GM19193 (cell line): ENCODE results near the gene MED28.
A peak's percentile ranks its signal among the peaks of the same experiment; 100 is the strongest.

Experiments used
- POLR2A ChIP-seq: IDR thresholded peaks from 4 replicates; pipeline ENCODE4 v1.6.1; 2011; ENCODE audit not compliant: insufficient read depth, insufficient read length; ENCODE audit errors: extremely low read depth

MED28 gene, protein sequence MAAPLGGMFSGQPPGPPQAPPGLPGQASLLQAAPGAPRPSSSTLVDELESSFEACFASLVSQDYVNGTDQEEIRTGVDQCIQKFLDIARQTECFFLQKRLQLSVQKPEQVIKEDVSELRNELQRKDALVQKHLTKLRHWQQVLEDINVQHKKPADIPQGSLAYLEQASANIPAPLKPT

DNA sequence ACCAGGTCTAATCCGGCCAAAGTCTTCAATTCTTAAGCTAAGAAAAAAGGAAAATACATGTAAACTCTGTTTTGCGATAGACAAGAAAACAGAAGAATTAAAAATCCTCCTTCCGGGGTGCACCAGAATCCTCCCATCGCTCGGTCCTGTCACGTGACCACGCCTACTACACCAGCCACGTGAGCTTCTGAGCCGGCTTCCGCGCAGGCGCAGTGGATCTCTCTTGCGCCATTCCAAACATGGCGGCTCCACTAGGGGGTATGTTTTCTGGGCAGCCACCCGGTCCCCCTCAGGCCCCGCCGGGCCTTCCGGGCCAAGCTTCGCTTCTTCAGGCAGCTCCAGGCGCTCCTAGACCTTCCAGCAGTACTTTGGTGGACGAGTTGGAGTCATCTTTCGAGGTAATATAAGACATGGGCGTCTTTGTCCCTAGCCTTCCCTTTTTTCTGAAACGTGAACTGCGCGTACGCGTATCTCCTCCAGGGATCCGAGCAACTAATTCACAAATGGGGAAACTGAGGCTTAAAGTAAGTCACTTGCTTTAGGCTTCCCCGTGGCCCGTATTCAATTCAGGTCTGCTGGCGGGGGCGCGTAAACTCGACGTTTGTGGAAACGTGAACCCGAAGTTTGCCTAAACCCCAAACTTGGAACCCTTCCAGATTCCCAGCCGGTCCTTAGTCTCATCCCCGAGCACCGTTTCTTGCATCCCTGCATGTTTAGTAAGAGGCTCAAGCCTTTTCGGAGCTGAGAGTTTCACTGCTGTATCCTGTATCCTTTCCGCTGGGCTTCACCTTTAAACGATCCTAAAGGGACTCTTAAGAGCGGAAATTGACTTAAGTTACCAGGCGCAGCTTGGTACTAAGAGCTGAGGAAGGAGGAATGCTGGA, at the start of gene MED28:
Gene MED28, plus strand, starts transcription at position 226 of the 884 bp plus-strand sequence. Its CDS starts 14 bp downstream, at position 240.
- TF ChIP-seq POLR2A: peak; percentile 94

DNA sequence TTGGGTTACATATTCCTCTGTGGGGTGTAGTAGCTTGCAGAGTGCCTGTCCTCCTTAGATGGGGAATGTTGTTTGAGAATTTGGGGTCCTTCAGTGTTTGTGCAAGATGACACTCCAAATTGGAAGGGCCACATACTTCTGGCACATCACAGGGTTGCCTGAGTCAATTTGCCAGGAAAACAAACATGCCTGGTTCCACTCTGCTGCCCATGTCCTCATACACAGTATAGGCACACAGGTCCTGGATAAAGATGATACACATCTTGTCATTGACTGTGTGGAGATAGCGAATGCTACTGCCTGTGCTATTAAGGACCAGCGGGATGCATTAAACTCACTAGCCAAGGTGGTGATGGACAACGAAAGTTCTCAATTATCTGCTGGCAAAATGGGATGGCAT, 48.6 kb upstream of the MED28 start:
- TF ChIP-seq POLR2A: no peak

DNA sequence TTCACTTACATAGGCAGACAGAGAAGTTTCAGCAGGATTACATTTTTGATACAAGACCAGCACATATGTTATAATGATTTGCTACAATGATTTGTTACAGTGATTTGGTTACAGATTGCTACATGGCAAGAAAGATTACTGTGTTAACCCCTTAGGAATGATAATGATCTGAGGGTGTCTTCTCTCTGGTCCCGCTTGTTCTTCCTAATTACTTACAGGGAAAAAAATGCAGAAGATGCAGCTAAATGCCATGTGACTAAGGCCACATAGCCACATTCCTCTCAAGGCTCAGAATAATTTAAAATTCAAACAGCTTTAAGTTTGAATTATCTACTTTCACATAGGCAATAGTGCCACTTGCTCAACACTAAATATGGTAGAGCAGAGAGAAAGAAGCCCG, 47.2 kb upstream of the MED28 start:
- TF ChIP-seq POLR2A: no peak

DNA sequence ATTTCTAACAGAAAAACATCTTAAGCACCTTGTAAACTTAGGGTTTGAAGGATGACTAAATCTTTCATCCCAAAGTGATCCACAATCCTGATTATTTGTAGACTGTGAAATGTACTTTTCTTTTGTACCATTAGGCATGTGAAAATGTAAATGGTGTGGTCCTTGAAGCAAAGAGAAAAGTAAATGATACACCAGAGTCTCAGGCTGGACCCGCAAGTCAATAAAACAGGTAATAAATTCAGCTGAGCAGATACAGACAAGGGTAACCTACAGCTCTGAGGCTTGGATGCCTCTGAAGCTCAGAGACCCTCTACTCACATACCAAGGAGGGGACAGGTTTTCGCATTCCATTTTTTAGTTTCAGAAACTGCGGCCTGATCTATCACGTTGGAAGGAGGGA, 40.2 kb upstream of the MED28 start:
- no peak for TF ChIP-seq POLR2A

DNA sequence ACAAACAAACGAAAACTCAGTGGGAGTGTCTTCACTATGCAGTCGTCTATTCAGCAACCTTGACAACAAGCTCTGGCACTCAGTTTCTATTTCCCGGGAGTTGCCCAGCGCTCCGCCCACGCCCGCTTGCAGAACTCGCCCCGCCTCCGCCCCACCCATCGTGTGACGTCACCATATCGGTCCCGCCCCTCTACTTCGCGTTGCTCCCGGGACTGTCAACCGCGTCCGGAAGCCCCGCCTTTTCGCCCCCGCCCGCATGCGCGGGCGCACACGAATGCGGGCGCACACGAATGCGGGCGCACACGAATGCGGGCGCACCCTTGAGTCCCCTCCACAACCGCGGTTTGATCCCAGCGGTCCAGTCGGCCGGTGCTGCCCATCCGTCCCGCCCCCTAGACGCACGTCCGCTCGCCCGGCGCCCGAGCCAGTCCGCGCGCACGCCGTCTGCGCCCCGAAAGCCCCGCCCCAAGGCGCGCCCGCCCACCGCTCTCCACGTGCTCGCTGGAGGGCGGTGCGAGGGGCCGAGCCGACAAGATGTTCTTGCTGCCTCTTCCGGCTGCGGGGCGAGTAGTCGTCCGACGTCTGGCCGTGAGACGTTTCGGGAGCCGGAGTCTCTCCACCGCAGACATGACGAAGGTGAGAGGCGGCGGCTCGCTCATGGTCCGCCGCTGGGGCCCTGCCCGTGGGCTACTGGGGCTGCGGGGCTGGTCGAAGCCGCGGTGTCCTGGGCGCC, 37.3 kb upstream of the MED28 start, which contains the start of gene LAP3:
Gene LAP3, plus strand, starts transcription at position 267 of the 733 bp plus-strand sequence. Its CDS starts 268 bp downstream, at position 535.
- peak; percentile 99 for TF ChIP-seq POLR2A

DNA sequence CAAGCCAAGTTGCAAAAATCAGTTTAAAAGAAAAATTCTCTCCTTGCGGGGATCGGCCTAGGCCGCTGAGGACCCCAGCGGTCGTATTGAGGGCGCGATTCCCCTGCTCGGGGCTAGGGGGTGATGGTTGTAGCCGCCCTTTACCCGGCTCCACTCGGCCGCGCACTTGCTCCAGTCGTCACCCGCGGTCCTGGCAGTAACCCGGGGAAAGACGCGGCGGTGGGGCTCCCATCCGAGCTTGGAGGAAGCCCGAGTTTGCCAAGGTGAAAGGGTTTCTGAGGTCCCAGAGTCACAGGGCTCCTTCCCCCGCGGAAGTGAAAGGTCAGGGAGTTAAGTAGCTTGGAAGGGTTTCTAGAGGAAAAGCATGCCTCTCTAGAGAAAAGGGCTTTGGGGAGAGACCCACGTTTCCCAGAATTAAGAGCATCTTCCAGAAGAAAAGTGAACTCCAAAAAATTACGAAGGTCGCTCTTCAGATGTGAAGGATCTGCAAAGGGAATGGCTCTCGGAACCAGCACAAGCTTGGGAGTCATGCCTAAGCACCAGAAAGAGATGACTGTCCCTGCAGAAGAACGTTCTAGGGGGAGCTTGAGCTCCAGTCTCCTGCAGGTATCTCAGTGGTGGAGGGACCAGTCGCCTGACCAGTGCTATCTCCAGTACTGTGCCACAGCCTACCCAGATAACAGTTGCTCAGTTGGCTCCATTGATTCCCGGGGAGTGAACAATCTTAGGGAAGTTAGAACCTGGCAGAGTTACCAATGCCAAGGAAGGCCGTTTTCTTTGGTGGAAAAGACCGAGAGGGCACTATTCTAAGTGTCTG, 36.6 kb upstream of the MED28 start:
- no peak for TF ChIP-seq POLR2A

DNA sequence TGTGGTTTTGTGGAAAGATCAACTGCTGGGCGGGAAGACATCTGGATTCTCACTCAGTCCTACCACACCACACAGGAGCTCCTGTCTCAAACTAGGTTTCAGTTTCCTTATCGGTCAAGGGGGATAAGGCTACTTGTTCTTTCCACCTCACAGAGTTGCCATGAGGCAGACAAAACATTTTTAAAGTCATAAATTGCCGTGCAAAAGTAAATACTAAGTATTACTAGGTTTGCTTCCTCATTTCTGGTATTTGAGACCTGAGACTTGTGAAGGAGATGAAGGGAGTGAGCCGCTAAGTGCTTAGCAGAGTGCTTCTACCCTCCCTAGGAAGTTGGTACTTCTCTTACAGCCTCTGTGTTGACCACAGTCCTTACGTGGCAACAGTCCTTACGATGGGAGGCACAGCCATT, 36.0 kb upstream of the MED28 start:
- TF ChIP-seq POLR2A: peak; percentile 16

DNA sequence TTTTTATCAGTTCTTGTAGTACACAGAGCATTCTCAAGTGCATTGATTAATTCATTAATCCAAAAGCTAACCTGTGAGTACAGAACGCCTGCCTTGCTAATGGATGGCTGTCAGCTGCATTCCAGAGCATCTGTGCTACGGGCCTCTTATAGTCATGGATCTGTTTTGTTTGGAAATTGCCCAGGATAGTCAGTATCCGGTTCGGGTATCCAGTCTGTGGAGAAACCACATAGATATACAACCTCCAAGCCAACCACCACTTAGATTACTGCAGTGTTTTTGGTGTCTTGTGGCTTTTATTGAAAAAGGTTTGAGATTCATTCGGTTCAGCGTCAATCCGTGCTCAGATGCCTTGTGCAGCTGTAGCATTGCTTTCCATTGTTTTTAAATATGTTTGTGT, 33.5 kb upstream of the MED28 start:
- no peak for TF ChIP-seq POLR2A

DNA sequence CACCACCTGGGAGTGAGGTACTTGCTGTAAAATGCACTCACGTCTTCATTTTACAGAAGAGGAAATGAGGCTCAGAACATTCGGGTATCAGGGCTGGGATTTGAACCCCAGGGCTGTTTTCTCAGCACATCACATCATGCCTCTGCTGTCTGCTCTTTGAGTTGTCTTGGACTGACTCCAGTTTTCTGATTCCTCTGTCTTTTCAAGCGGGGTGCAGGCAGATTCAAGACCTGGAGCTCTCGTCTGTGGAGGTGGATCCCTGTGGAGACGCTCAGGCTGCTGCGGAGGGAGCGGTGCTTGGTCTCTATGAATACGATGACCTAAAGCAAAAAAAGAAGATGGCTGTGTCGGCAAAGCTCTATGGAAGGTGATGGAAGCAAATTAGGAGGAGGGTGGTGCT, 31.2 kb upstream of the MED28 start:
- no peak for TF ChIP-seq POLR2A

DNA sequence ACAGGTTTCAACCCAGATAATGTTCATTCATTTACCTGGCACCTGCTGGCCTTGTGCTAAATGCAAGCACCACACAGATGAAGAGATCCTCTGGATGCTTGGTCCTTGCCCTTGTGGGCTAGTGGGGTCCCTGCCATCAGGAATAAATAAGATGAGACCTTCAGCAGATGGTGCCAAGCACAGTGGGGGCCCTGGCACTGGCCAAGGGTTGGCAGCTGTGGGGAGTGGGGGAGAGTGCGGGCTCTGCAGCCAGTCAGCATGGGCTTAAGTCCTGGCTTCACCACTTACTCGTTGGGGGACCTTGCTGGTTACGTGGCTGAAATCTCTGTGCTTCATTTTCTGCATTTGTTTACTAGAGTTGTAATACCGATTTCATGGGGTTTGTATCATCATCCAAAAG, 30.5 kb upstream of the MED28 start:
- TF ChIP-seq POLR2A: peak; percentile 28

DNA sequence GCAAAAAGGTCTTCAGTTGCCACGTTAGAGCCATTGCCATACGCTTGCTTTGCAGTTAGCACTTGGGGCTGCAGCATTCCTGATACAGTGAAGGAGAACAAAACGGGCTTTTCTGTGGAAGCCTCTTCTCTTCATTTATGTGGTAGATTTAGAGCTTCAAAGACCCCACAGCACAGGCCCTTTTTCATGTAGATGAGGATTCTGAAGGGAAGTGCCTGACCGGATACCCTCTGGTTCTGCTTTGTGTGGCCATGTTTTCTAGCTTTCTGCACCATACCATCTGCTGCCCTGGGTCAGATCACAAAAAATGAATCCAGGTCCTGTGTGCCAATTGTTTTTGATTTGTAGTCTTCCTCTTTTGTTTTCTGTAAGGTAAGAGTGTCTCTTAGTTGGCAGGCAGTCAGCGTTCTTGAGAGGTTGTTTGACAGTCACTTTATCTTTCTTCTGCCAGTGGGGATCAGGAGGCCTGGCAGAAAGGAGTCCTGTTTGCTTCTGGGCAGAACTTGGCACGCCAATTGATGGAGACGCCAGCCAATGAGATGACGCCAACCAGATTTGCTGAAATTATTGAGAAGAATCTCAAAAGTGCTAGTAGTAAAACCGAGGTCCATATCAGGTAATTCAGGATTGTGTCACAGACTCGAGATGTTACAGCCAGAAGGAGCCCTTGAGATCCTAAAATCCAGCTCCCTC, 29.8 kb upstream of the MED28 start:
- TF ChIP-seq POLR2A: no peak

DNA sequence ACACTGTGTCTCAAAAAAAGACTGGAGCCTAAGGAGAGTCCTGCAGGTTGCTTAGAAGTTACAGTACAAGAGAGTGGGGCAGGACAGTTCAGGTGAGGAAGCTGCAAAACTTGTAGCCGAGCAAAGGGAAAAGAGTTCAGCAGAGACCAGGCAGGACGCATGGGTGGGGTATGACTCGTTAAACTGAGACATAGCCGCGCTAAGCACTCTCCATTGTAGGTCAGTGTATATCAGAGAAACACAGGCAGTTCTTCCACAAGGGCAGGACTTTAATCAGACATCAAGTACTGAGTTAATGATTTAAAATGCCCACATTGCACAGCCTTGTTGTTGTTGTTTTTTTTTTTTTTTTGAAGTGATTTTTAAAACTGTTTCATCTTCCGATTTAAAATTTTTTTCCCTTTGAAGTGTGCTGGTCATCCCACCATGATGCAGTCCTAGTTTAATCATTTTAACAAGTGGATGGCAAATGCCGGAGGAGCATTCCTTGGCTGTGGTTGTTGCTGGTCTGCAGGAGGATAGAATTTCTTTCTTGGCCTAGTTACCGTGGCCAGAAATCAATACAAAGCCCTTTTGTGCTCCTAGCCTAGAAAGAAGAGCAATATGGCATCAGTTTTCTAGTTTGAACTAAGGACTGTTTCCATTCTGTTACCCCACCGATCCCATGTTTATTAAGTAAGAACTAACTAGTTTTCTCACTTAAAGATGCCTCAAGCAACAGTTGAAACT, 27.2 kb upstream of the MED28 start:
- no peak for TF ChIP-seq POLR2A

DNA sequence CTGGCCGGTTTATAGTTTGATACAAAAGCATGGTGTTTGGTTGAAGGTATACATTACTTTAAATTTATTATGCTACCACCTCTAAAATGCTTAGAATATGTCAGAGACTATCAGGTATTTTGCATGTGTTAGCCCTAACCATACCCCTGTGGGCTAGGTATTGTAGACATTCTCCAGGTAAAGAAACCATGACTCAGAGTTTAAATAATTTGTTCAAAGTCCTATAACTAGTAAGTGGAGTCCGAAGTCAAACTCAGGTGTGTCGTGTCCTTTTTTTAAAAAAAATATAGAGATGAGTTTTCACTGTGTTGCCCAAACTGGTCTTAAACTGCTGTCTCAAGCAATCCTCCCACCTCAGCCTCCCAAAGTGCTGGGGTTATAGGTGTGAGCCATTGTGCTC, 25.1 kb upstream of the MED28 start:
- no peak for TF ChIP-seq POLR2A

DNA sequence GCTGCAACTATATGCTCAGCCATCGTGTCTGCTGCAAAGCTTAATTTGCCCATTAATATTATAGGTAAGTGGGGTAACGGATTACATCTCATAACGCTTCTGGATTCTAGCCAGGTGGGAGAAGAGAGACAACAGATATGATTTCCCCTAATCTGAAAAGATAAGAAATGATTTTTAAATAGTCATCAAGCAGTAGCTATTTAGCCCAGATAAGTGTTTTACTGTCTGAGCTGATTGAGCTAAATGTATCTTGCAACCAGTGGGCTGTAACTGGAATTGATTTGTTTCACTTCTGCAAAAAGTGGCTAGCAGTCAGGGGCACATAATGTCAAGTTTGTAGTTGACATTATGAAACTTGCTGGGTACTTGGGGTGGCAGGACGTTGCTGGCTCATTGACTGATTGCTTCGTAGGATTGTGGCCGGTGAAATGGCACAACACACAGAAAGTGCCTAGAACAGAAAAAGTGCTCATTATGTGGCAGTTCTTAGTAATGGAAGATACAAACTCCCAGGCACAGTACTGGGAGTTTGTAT, 18.9 kb upstream of the MED28 start:
- TF ChIP-seq POLR2A: no peak

DNA sequence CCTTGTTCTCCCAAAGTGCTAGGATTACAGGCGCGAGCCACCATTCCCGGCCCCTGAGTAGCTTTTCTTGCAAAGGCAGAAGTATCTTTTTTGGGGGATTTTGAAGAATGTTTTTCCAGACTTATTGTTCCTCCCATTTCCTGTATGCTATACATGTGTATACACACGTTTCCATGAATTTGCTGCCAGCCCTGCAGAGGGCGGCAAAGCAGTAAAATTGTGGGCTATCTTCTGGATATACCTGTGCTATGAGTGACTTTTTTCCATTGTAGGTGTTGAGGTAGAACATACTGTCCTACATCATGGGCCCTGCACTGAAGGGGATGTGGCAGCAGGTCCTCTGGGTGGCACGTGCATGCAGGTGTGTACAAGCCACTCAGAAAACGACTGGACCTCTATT, 16.9 kb upstream of the MED28 start:
- no peak for TF ChIP-seq POLR2A
